ENCODE data around the gene MIER2. TPM values are rescaled to one million over a fixed set of nuclear protein-coding genes. Genes with fewer than 3 reads are reported as not detected.

MIER2 gene
- polyA plus RNA-seq, 1 donor from 2014 or later = 16.0 TPM

DNA sequence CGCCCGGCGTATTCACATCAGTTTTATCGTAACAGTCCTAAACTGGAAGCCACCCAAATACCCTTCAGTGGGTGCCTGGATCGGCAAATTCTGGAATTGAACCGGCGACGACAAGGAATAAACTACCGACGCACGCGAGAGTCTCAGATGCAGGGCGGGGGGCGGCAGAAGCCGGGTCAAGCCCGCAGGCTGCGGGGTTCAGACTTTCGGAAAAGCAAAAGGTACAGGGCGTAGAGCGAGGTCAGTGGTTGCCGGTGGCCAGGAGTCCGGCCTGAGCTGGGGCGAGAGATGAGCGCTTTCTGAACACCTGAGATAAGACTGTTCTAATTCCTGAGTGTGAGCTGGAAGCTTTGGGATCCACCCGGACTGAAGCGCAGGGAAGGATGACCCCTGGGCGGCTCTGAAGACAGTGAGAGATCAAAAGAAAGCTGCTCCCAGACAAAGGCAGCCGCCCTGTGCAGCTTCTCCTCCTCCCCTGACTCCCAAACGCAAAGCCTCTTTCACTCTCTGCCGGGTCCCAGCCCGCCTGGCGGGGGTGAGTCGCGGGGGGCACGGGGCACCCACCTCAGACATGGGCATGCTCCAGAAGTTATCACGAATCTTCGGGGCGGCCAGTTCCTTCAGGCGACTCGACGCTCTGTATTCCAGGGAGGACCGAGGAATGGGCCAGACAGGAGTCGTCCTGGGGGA, 26.2 kb upstream of the MIER2 start:
- TF ChIP-seq EP300 (conservative IDR thresholded peaks at IDR 0.05; ENCODE audit: poor library complexity, severe bottlenecking) (no peak), EZH2 (IDR thresholded peaks at IDR 0.05; ENCODE audit: borderline replicate concordance, insufficient read depth, low read length, poor library complexity, severe bottlenecking) (no peak), TAF1 (IDR thresholded peaks at IDR 0.05; ENCODE audit: low read depth) (no peak), MXI1 (conservative IDR thresholded peaks at IDR 0.05; ENCODE audit: poor library complexity, severe bottlenecking) (no peak), SMC3 (conservative IDR thresholded peaks at IDR 0.05; ENCODE audit: poor library complexity) (no peak), POLR2AphosphoS5 (IDR thresholded peaks at IDR 0.05) (no peak), RAD21 (conservative IDR thresholded peaks at IDR 0.05) (no peak)
- TF ChIP-seq, protein P1, sequence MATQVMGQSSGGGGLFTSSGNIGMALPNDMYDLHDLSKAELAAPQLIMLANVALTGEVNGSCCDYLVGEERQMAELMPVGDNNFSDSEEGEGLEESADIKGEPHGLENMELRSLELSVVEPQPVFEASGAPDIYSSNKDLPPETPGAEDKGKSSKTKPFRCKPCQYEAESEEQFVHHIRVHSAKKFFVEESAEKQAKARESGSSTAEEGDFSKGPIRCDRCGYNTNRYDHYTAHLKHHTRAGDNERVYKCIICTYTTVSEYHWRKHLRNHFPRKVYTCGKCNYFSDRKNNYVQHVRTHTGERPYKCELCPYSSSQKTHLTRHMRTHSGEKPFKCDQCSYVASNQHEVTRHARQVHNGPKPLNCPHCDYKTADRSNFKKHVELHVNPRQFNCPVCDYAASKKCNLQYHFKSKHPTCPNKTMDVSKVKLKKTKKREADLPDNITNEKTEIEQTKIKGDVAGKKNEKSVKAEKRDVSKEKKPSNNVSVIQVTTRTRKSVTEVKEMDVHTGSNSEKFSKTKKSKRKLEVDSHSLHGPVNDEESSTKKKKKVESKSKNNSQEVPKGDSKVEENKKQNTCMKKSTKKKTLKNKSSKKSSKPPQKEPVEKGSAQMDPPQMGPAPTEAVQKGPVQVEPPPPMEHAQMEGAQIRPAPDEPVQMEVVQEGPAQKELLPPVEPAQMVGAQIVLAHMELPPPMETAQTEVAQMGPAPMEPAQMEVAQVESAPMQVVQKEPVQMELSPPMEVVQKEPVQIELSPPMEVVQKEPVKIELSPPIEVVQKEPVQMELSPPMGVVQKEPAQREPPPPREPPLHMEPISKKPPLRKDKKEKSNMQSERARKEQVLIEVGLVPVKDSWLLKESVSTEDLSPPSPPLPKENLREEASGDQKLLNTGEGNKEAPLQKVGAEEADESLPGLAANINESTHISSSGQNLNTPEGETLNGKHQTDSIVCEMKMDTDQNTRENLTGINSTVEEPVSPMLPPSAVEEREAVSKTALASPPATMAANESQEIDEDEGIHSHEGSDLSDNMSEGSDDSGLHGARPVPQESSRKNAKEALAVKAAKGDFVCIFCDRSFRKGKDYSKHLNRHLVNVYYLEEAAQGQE (IDR thresholded peaks at IDR 0.05; ENCODE audit: borderline replicate concordance) = no peak
- TF ChIP-seq, protein P2, sequence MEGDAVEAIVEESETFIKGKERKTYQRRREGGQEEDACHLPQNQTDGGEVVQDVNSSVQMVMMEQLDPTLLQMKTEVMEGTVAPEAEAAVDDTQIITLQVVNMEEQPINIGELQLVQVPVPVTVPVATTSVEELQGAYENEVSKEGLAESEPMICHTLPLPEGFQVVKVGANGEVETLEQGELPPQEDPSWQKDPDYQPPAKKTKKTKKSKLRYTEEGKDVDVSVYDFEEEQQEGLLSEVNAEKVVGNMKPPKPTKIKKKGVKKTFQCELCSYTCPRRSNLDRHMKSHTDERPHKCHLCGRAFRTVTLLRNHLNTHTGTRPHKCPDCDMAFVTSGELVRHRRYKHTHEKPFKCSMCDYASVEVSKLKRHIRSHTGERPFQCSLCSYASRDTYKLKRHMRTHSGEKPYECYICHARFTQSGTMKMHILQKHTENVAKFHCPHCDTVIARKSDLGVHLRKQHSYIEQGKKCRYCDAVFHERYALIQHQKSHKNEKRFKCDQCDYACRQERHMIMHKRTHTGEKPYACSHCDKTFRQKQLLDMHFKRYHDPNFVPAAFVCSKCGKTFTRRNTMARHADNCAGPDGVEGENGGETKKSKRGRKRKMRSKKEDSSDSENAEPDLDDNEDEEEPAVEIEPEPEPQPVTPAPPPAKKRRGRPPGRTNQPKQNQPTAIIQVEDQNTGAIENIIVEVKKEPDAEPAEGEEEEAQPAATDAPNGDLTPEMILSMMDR (IDR thresholded peaks at IDR 0.05; ENCODE audit: poor library complexity, severe bottlenecking) = no peak
- H3K9me2 ChIP-seq (ENCODE audit: insufficient read depth, low read length) = no peaks in the 10 kb centered on the region
- no peak overlapping the region for H3K9ac ChIP-seq (ENCODE audit: low read length)
- H3K36me3 ChIP-seq (ENCODE audit: insufficient read depth, low read length) = no peaks in the 10 kb centered on the region
- no peak overlapping the region for H3K27ac ChIP-seq (ENCODE audit: low read length)
- no peaks in the 10 kb centered on the region for H3F3A ChIP-seq (ENCODE audit: insufficient read depth, low read length, poor library complexity, severe bottlenecking)
- no peak overlapping the region for H2AFZ ChIP-seq (ENCODE audit: low read depth, low read length)
- no peak overlapping the region for H3K4me3 ChIP-seq (ENCODE audit: low read length)
- H3K4me2 ChIP-seq (ENCODE audit: low read length) = no peak overlapping the region
- no peaks in the 10 kb centered on the region for H3K9me3 ChIP-seq (ENCODE audit: low read length)
- H3K27me3 ChIP-seq (ENCODE audit: insufficient read depth, low read depth, low read length) = no peaks in the 10 kb centered on the region
- H3K79me2 ChIP-seq (replicated peaks; ENCODE audit: insufficient read depth, low read length) = no peaks in the 10 kb centered on the region
- no peaks in the 10 kb centered on the region for H4K20me1 ChIP-seq (ENCODE audit: insufficient read depth)

DNA sequence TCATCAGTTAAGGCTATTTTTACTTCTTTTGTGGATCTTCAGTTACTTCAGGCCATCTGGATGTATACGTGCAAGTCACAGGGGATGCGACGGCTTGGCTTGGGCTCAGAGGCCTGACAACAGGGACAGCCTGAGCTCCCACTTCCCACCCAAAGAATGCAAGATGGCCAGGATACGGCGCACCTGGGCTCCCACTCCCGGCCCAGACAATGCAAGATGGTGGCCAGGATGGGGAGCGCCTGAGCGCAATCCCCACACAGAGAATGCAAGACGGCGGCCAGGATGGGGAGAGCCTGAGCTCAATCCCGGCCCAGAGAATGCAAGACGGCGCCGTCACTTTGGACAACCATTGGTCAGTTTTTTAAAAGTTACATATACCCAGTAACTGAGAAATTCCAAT, 25.3 kb upstream of the MIER2 start:
- Histone ChIP-seq H3K9ac (ENCODE audit: low read length) (no peak overlapping the region), H3K79me2 (replicated peaks; ENCODE audit: insufficient read depth, low read length) (no peaks in the 10 kb centered on the region), H4K20me1 (ENCODE audit: insufficient read depth) (no peaks in the 10 kb centered on the region), H3F3A (ENCODE audit: insufficient read depth, low read length, poor library complexity, severe bottlenecking) (no peaks in the 10 kb centered on the region), H3K9me2 (ENCODE audit: insufficient read depth, low read length) (no peaks in the 10 kb centered on the region), H3K27me3 (ENCODE audit: insufficient read depth, low read depth, low read length) (no peaks in the 10 kb centered on the region), H3K4me2 (ENCODE audit: low read length) (no peak overlapping the region), H3K36me3 (ENCODE audit: insufficient read depth, low read length) (no peaks in the 10 kb centered on the region), H2AFZ (ENCODE audit: low read depth, low read length) (no peak overlapping the region), H3K27ac (ENCODE audit: low read length) (no peak overlapping the region), H3K4me3 (ENCODE audit: low read length) (no peak overlapping the region), H3K9me3 (ENCODE audit: low read length) (no peaks in the 10 kb centered on the region)
- TF ChIP-seq, protein P1 (IDR thresholded peaks at IDR 0.05; ENCODE audit: borderline replicate concordance) = no peak
- TF ChIP-seq SMC3 (conservative IDR thresholded peaks at IDR 0.05; ENCODE audit: poor library complexity) (no peak), RAD21 (conservative IDR thresholded peaks at IDR 0.05) (no peak), MXI1 (conservative IDR thresholded peaks at IDR 0.05; ENCODE audit: poor library complexity, severe bottlenecking) (no peak), TAF1 (IDR thresholded peaks at IDR 0.05; ENCODE audit: low read depth) (no peak), EZH2 (IDR thresholded peaks at IDR 0.05; ENCODE audit: borderline replicate concordance, insufficient read depth, low read length, poor library complexity, severe bottlenecking) (no peak), EP300 (conservative IDR thresholded peaks at IDR 0.05; ENCODE audit: poor library complexity, severe bottlenecking) (no peak), POLR2AphosphoS5 (IDR thresholded peaks at IDR 0.05) (no peak)
- TF ChIP-seq, protein P2 (IDR thresholded peaks at IDR 0.05; ENCODE audit: poor library complexity, severe bottlenecking) = no peak

All from neural cell (in vitro differentiated cells).